HCT116 (cell line): Measurements from ENCODE around the gene CCL27. TPM values are rescaled to one million over a fixed set of nuclear protein-coding genes. Genes with fewer than 3 reads are reported as not detected.

ENCODE experiments used
- ATAC-seq: fragments of 200-7000 bp; cut with Tn5 transposase; 2 replicates; pipeline ENCODE4 v1.9.1; 2020; ENCODE audit warnings: mild to moderate bottlenecking, moderate library complexity
- BruUV-seq: library from RNA; stranded (reverse); fragments of 400-500 nt; replicated peaks from 2 replicates; lab custom pipeline; 2021; lab: Mats Ljungman, UMichigan
- CTCF ChIA-PET: fragments of 300-600 bp; sonication (Branson Sonifier 250); formaldehyde crosslinking; loops from one replicate; lab custom pipeline; 2021; ENCODE audit warnings: antibody characterized with exemption; lab: Charles Lee
- POLR2A ChIA-PET: fragments of 300-600, 350-600 bp; sonication (Branson Sonifier 250); formaldehyde crosslinking; loops from one replicate; lab custom pipeline; 2021; ENCODE audit warnings: antibody characterized with exemption; lab: Charles Lee
- RAD21 ChIA-PET, 2 experiments: fragments of 300-600 bp; sonication (Branson Sonifier 250); formaldehyde crosslinking; loops; one replicate each; lab custom pipeline; 2023; ENCODE audit warnings: low total read pairs in 2 of 2; ENCODE audit not compliant: uncharacterized antibody in 2 of 2, unreplicated experiment in 2 of 2, low non-redundant PET in 1 of 2; lab: Charles Lee
- DNase-seq: peaks from one replicate; pipeline ENCODE4 v3.0.0-alpha.2; 2010; ENCODE audit warnings: low read depth, low spot score
- H2AFZ ChIP-seq: fragments of 200-600 bp; shearing (Covaris generic), sonication (generic); 2 replicates; pipeline ENCODE4 v1.6.1; 2017; ENCODE audit warnings: low read depth, mixed run types, mixed read lengths, antibody characterized with exemption, low read length; ENCODE audit not compliant: poor library complexity, severe bottlenecking
- H3K27ac ChIP-seq: 2 replicates; pipeline ENCODE4 v1.5.1; 2012; ENCODE audit warnings: low read depth, low read length
- H3K27me3 ChIP-seq: fragments of 200-600 bp; sonication (generic); 2 replicates; pipeline ENCODE4 v1.6.1; 2016; ENCODE audit warnings: mixed run types, low read length, mixed read lengths; ENCODE audit not compliant: insufficient read depth
- H3K36me3 ChIP-seq, 2 experiments: fragments of 200-500 bp in 1 of 2; fragments of 200-600 bp in 1 of 2; sonication (Bioruptor generic) in 1 of 2; sonication (generic) in 1 of 2; 2 replicates each; pipeline versions ENCODE4 v1.5.1 to v1.6.1; 2014 to 2016; ENCODE audit warnings: low read length in 2 of 2, inconsistent platforms in 1 of 2, mixed read lengths in 1 of 2, mixed run types in 1 of 2; ENCODE audit not compliant: insufficient read depth in 2 of 2, control insufficient read depth in 1 of 2
- H3K4me1 ChIP-seq, 2 experiments: fragments of 200-600 bp in 1 of 2; sonication (generic) in 1 of 2; 2 replicates each; pipeline versions ENCODE4 v1.5.1 to v1.6.1; 2012 to 2017; ENCODE audit warnings: low read length in 2 of 2, inconsistent platforms in 1 of 2, mild to moderate bottlenecking in 1 of 2, mixed read lengths in 1 of 2, mixed run types in 1 of 2, moderate library complexity in 1 of 2; ENCODE audit not compliant: insufficient read depth in 2 of 2, control insufficient read depth in 1 of 2
- H3K4me2 ChIP-seq: fragments of 200-600 bp; sonication (generic); 2 replicates; pipeline ENCODE4 v1.6.1; 2017; ENCODE audit warnings: mixed run types, low read length, mixed read lengths
- H3K4me3 ChIP-seq, 2 experiments: fragments of 200-600 bp in 1 of 2; sonication (generic) in 1 of 2; replicated peaks in 1 of 2; 2 replicates each; pipeline ENCODE4 v1.5.1; 2011 to 2016; ENCODE audit warnings: low read length in 2 of 2, control low read depth in 1 of 2, low read depth in 1 of 2, mild to moderate bottlenecking in 1 of 2, mixed read lengths in 1 of 2, mixed run types in 1 of 2
- H3K79me2 ChIP-seq: fragments of 200-600 bp; sonication (generic); 2 replicates; pipeline ENCODE4 v1.6.1; 2017; ENCODE audit warnings: mild to moderate bottlenecking, mixed run types, low read length, moderate library complexity, mixed read lengths; ENCODE audit not compliant: insufficient read depth
- H3K9ac ChIP-seq: fragments of 200-600 bp; sonication (generic); 2 replicates; pipeline ENCODE4 v1.6.1; 2016; ENCODE audit warnings: low read length, mixed read lengths
- H3K9me2 ChIP-seq: fragments of 200-600 bp; sonication (generic), shearing (Covaris generic); 2 replicates; pipeline ENCODE4 v1.6.1; 2017; ENCODE audit warnings: mixed run types, mild to moderate bottlenecking, moderate library complexity; ENCODE audit not compliant: insufficient read depth
- H3K9me3 ChIP-seq, 2 experiments: fragments of 200-500 bp in 1 of 2; fragments of 200-600 bp in 1 of 2; sonication (Bioruptor generic) in 1 of 2; sonication (generic) in 1 of 2; 2 replicates each; pipeline ENCODE4 v1.6.1; 2014 to 2017; ENCODE audit warnings: low read length in 2 of 2, mixed read lengths in 2 of 2, inconsistent platforms in 1 of 2, low read depth in 1 of 2, mild to moderate bottlenecking in 1 of 2, mixed run types in 1 of 2, moderate library complexity in 1 of 2; ENCODE audit not compliant: control insufficient read depth in 1 of 2, insufficient read depth in 1 of 2
- H4K20me1 ChIP-seq: fragments of 200-600 bp; sonication (generic), shearing (Covaris generic); 2 replicates; pipeline ENCODE4 v1.6.1; 2017; ENCODE audit warnings: mixed run types, mild to moderate bottlenecking, moderate library complexity; ENCODE audit not compliant: insufficient read depth
- ATF3 ChIP-seq: IDR thresholded peaks from 2 replicates; pipeline ENCODE4 v1.6.1; 2012
- CEBPB ChIP-seq: IDR thresholded peaks from 2 replicates; pipeline ENCODE4 v1.6.1; 2012; ENCODE audit warnings: low read depth
- EZH2phosphoT487 ChIP-seq: fragments of 200-600 bp; IDR thresholded peaks from 2 replicates; pipeline ENCODE4 v1.6.1; 2018; ENCODE audit warnings: antibody characterized with exemption, borderline replicate concordance
- FOSL1 ChIP-seq: IDR thresholded peaks from 2 replicates; pipeline ENCODE4 v1.6.1; 2012; ENCODE audit warnings: low read depth
- POLR2A ChIP-seq: IDR thresholded peaks from 2 replicates; pipeline ENCODE4 v1.7.0; 2011; ENCODE audit warnings: borderline replicate concordance; ENCODE audit not compliant: insufficient read depth, insufficient read length; ENCODE audit errors: extremely low read depth
- RAD21 ChIP-seq: IDR thresholded peaks from 2 replicates; pipeline ENCODE4 v1.6.1; 2012; ENCODE audit warnings: low read depth, mild to moderate bottlenecking
- REST ChIP-seq: IDR thresholded peaks from 2 replicates; pipeline ENCODE4 v1.6.1; 2012; ENCODE audit warnings: low read depth
- YY1 ChIP-seq: IDR thresholded peaks from 2 replicates; pipeline ENCODE4 v1.6.1; 2011; ENCODE audit warnings: low read length, low read depth, moderate library complexity, mild to moderate bottlenecking; ENCODE audit not compliant: insufficient replicate concordance; ENCODE audit errors: extremely low read depth
- ZBTB33 ChIP-seq: IDR thresholded peaks from 2 replicates; pipeline ENCODE4 v1.6.1; 2011; ENCODE audit warnings: mild to moderate bottlenecking, low read length, moderate library complexity; ENCODE audit not compliant: insufficient replicate concordance; ENCODE audit errors: extremely low read depth
- ZFX ChIP-seq: fragments of 450-650 bp; IDR thresholded peaks from 2 replicates; pipeline ENCODE4 v1.6.1; 2017
- ZNF274 ChIP-seq: fragments of 200-500 bp; sonication (Bioruptor generic); IDR thresholded peaks from 2 replicates; pipeline ENCODE4 v1.6.1; 2014; ENCODE audit warnings: mild to moderate bottlenecking, low read depth, low read length, inconsistent platforms
- intact Hi-C: fragments of 100-400 bp; cut with micrococcal nuclease; formaldehyde crosslinking; loops from 2 replicates; pipeline ENCODE4 v1.10.0; 2022
- total RNA-seq: library from RNA; stranded (reverse); gene quantifications from one replicate; pipeline ENCODE4 v1.2.1, GENCODE V29; 2021; ENCODE audit not compliant: unreplicated experiment

The CCL27 gene
- total RNA-seq, 1 experiment from 2014 or later, result 1.0 TPM

- Histone ChIP-seq H3K36me3 (no peaks in the 10 kb centered on the region), H3K79me2 (no peaks in the 10 kb centered on the region), H3K9me2 (no peaks in the 10 kb centered on the region), H3K27me3 (no peaks in the 10 kb centered on the region), H3K4me1 (no peaks in the 10 kb centered on the region), H3K27ac (no peak overlapping the region), H3K9me3 (no peaks in the 10 kb centered on the region), H3K4me3 (no peak overlapping the region), H2AFZ (no peak overlapping the region), H4K20me1 (no peaks in the 10 kb centered on the region), H3K9ac (no peak overlapping the region), H3K4me2 (no peak overlapping the region)
- TF ChIP-seq REST, result no peak
- TF ChIP-seq FOSL1, result no peak
- TF ChIP-seq EZH2phosphoT487, result no peak
- no peak for TF ChIP-seq POLR2A
- no peak for TF ChIP-seq CEBPB
- TF ChIP-seq ZBTB33, result no peak
- TF ChIP-seq ZNF274, result no peak
- no peak for TF ChIP-seq RAD21
- no peak for TF ChIP-seq ZFX
- TF ChIP-seq YY1, result no peak
- TF ChIP-seq ATF3, result no peak
- RAD21 ChIA-PET, result no interaction called here
- ATAC-seq (no peak), DNase-seq (no peak)
- CTCF ChIA-PET, result interaction anchor here (1.6 to 2.9 kb wide), 2 partner anchors 14 kb away, joined by 7 read pairs; no protein-coding TSS in a partner anchor
- POLR2A ChIA-PET, result no interaction called here
- no TSS peak for BruUV-seq
- intact Hi-C loops, result no loop called here
These were observed 26.1 kb upstream of the CCL27 start for GRCh38 chr9:34688329-34689115.
